A549 (cell line): ENCODE results near the gene CADPS2.

Experiments used
- ESRRA ChIP-seq: fragments of 150-350 bp; IDR thresholded peaks from 2 replicates; pipeline ENCODE4 v1.6.1; 2014; ENCODE audit warnings: mild to moderate bottlenecking, low read length, borderline replicate concordance
- FOSL2 ChIP-seq, 2 experiments: fragments of 450-650 bp in 1 of 2; fragments of >200 bp in 1 of 2; sonication (Bioruptor Twin) in 1 of 2; formaldehyde crosslinking; IDR thresholded peaks; 2 replicates each; pipeline versions ENCODE4 v1.5.0 to v1.6.1; 2016 to 2020; ENCODE audit warnings: mild to moderate bottlenecking in 1 of 2, moderate library complexity in 1 of 2
- KDM1A ChIP-seq: fragments of 200-600 bp; sonication (generic); IDR thresholded peaks from 2 replicates; pipeline ENCODE4 v1.6.1; 2016; ENCODE audit warnings: low read depth, mild to moderate bottlenecking
- POLR2A ChIP-seq: IDR thresholded peaks from 2 replicates; pipeline ENCODE4 v1.6.1; 2012; ENCODE audit warnings: mild to moderate bottlenecking, low read length
- ZNF302 ChIP-seq: fragments of 250-450 bp; sonication (Bioruptor Pico); IDR thresholded peaks from 2 replicates; pipeline ENCODE4 v1.9.0; 2021; ENCODE audit warnings: inconsistent platforms, mild to moderate bottlenecking, moderate library complexity
- TF ChIP-seq, protein P1 (sequence below): fragments of >200 bp; sonication (Bioruptor Twin); formaldehyde crosslinking; IDR thresholded peaks from 3 replicates; pipeline ENCODE4 v1.5.1; 2016

DNA sequence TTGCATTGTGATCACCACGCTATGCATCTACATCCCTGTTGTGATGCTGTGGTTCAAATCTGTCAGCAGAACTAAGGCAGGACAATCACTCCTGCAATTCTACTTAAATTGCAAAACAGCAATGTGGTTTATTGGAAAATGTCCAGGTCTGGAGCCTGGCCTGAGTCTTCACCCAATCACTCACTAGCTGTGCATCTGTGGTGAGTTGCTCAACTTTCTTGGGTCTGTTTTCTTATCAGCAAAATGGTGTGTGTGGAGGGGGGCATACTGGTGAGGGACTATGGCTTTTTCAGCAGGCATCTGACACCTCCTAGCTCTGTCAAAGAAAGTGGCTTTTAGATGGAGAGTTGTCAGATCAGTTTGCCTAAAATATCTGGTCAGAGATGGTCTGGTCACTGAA is 473.4 kb downstream of the CADPS2 start:
- TF ChIP-seq POLR2A: no peak
- no peak for TF ChIP-seq ZNF302 (CRISPR knock-in tag)
- TF ChIP-seq, protein P1, sequence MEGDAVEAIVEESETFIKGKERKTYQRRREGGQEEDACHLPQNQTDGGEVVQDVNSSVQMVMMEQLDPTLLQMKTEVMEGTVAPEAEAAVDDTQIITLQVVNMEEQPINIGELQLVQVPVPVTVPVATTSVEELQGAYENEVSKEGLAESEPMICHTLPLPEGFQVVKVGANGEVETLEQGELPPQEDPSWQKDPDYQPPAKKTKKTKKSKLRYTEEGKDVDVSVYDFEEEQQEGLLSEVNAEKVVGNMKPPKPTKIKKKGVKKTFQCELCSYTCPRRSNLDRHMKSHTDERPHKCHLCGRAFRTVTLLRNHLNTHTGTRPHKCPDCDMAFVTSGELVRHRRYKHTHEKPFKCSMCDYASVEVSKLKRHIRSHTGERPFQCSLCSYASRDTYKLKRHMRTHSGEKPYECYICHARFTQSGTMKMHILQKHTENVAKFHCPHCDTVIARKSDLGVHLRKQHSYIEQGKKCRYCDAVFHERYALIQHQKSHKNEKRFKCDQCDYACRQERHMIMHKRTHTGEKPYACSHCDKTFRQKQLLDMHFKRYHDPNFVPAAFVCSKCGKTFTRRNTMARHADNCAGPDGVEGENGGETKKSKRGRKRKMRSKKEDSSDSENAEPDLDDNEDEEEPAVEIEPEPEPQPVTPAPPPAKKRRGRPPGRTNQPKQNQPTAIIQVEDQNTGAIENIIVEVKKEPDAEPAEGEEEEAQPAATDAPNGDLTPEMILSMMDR: no peak
- TF ChIP-seq ESRRA: no peak
- no peak for TF ChIP-seq FOSL2 (IDR thresholded peaks at IDR 0.05)
- TF ChIP-seq FOSL2 (CRISPR knock-in tag; IDR thresholded peaks at IDR 0.05): no peak
- TF ChIP-seq KDM1A: no peak
